HG02763 (cell line): ENCODE data around the gene GAK.
"Not testable (repeated sequence)": the region's sequence is repeated elsewhere in the genome, so short reads cannot be mapped to it uniquely, and the experiment has no call there.

ENCODE experiments used
- ATAC-seq: cut with Tn5 transposase; IDR thresholded peaks from one replicate; pipeline ENCODE4 v1.9.1; 2021; ENCODE audit warnings: mild to moderate bottlenecking, moderate library complexity; ENCODE audit not compliant: unreplicated experiment

Gene GAK

GRCh38 chr4:953574-953915 is 21.4 kb upstream of the GAK start:
- no peak for ATAC-seq

- no peak for ATAC-seq
These were observed 20.9 kb upstream of the GAK start for GRCh38 chr4:952881-953573.

GRCh38 chr4:951594-952468 is 19.7 kb upstream of the GAK start:
- no peak for ATAC-seq

GRCh38 chr4:951186-951585 is 19.1 kb upstream of the GAK start:
- no peak for ATAC-seq

GRCh38 chr4:950136-951020 is 18.3 kb upstream of the GAK start:
- ATAC-seq = no peak

- ATAC-seq = no peak
These were observed 17.5 kb upstream of the GAK start for GRCh38 chr4:949656-950055.

- ATAC-seq = no peak
These were observed 16.8 kb upstream of the GAK start for GRCh38 chr4:948936-949300.

- no peak for ATAC-seq
These were observed 16.2 kb upstream of the GAK start for GRCh38 chr4:948101-948935.

GRCh38 chr4:947491-947971 is 15.4 kb upstream of the GAK start:
- ATAC-seq = no peak

GRCh38 chr4:946517-947471 is 14.7 kb upstream of the GAK start:
- no peak for ATAC-seq

- no peak for ATAC-seq
These were observed 14.0 kb upstream of the GAK start for GRCh38 chr4:946103-946450.

- no peak for ATAC-seq
These were observed 13.4 kb upstream of the GAK start for GRCh38 chr4:945274-946102.

GRCh38 chr4:939508-939907 is 7.4 kb upstream of the GAK start:
- not testable (repeated sequence) for ATAC-seq

- no peak for ATAC-seq
These were observed 576 bp upstream of the GAK start for GRCh38 chr4:932713-933070.

- no peak for ATAC-seq
These were observed 739 bp downstream of the GAK start for GRCh38 chr4:931194-931959.

GRCh38 chr4:930827-931193 is 1.3 kb downstream of the GAK start:
- no peak for ATAC-seq

- no peak for ATAC-seq
These were observed 2.0 kb downstream of the GAK start for GRCh38 chr4:930028-930551.
